Measurements from ENCODE around the gene KCNH2.

GRCh38 chr7:150974468-150975391, 3.4 kb downstream of the KCNH2 start:
- peak in 4 of 6 experiments; percentile 28 to 41 (median 32) for TF ChIP-seq CTCF (IDR thresholded peaks at IDR 0.05)
- peak; percentile 18 to 19 for TF ChIP-seq POLR2A (IDR thresholded peaks at IDR 0.05)
